Stimulated activated CD8-positive, alpha-beta memory T cell treated with anti-CD3 and anti-CD28 coated beads, Interleukin-7, amount 100 ng/mL, for 24 hours (primary cell): ENCODE data around the gene RGR.

Source experiments
- DNase-seq: peaks from one replicate; pipeline ENCODE4 v3.0.0-alpha.2; 2020; ENCODE audit warnings: low read depth

The RGR gene

DNA sequence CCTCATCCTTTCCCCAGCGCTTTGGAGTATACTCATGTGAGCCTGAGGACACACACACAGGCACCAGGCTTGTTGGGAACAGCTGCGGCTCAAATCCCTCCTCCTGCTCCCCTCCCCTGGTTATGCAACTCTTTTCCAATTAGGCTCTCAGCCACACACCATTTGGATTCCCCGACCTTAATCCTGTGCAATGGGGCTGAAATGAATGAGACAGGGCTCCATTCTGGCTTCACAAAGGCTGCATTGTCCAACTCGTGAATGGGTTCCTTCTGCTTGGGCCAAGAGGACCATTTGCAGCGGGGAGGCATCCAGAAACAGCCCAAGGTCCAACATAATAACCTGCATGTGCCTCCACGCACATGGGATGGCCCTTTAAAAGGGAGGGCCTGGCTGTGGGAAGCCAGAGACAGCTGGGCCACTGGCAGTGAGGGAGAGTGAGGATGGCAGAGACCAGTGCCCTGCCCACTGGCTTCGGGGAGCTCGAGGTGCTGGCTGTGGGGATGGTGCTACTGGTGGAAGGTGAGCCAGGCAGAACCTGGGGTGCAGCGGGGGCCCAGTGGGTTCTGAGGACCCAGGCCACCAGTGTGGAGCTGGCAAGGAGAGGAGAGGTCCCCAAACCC lies at the start of gene RGR:
TSS of gene RGR (plus strand) at position 403 of the 620 bp plus-strand sequence. CDS start at position 441, 38 bp downstream.
- DNase-seq = no peak

GRCh38 chr10:84196083-84196482 lies 48.8 kb upstream of the RGR start:
- DNase-seq = no peak

GRCh38 chr10:84196941-84197340 lies 47.9 kb upstream of the RGR start:
- DNase-seq = no peak

GRCh38 chr10:84197643-84198042 lies 47.2 kb upstream of the RGR start:
- DNase-seq = no peak

DNA sequence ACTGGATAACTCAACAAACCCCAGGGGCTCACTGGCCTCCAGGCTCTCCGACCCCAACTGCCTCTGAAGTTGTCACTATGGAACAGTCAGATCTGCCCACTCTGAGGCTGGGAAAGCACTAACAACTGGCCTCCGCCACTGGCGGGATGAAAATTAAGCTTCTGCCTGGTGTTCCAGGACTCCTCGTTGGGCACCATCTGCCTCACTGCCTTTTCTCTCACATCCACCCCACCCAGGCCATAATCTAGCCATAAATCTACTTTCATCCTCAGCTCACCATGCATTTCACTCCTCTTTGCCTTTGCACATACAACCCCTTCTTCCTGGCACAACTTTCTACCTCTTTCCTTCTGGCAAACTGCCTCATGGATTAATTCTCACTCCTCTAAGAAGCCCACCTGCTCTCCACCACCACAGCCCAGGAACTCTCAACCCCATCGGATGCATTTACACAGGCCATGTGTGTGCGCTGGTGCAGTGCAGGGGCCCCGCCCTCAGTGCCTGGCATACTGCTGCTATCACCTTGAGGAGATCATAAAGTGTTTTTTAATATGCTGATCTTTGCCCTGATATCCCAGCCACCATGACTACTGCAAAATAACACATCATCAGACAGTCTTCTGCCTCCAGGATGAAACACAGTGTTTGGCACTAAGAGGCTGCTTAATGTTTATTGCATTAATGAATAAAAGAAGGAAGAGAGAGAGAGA lies 46.5 kb upstream of the RGR start:
- no peak for DNase-seq

GRCh38 chr10:84200537-84201243 lies 44.2 kb upstream of the RGR start:
- DNase-seq = no peak

- no peak for DNase-seq
Measured at GRCh38 chr10:84201244-84201606, 43.6 kb upstream of the RGR start.

- no peak for DNase-seq
Measured at GRCh38 chr10:84201682-84202081, 43.2 kb upstream of the RGR start.

DNA sequence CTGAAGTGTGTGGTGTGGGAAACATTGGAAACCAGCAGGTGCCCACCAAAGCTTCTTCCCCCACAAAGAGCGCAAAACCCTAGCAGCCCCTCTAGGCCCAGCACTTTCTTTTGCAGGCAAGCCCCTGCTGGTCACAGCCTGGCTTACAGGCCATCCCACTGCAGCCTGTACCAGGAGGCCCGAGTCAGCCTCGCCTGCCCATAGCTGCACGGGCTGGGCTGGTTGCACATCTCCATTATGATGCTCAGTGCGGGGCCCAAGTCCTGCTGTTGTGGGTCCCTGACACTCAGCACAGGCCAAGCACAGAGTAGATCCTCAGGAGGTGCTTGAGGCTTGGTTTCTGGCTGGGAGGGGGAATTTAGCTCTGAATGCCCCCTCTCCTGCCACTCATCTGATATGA lies 42.5 kb upstream of the RGR start:
- DNase-seq = no peak

- no peak for DNase-seq
Measured at GRCh38 chr10:84204122-84204521, 40.7 kb upstream of the RGR start.

DNA sequence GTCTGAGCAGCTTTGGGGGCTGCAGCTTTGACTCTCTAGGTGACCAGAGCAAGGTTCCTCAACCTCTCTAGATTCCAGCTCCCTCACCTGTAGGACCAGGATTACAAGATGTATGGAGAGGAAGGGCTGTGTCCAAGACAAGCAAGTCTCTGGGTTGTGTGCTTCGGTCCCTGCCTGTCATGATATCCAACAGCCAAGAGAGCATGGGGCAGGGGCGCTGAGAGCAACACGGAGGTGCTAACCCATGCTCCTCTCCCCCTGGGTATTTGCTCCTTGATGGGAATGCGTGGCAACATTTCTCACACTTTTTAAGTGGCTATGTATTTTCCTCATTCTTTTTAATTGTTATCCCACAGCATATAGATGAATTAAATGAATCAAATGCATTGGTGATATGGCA lies 40.2 kb upstream of the RGR start:
- no peak for DNase-seq

DNA sequence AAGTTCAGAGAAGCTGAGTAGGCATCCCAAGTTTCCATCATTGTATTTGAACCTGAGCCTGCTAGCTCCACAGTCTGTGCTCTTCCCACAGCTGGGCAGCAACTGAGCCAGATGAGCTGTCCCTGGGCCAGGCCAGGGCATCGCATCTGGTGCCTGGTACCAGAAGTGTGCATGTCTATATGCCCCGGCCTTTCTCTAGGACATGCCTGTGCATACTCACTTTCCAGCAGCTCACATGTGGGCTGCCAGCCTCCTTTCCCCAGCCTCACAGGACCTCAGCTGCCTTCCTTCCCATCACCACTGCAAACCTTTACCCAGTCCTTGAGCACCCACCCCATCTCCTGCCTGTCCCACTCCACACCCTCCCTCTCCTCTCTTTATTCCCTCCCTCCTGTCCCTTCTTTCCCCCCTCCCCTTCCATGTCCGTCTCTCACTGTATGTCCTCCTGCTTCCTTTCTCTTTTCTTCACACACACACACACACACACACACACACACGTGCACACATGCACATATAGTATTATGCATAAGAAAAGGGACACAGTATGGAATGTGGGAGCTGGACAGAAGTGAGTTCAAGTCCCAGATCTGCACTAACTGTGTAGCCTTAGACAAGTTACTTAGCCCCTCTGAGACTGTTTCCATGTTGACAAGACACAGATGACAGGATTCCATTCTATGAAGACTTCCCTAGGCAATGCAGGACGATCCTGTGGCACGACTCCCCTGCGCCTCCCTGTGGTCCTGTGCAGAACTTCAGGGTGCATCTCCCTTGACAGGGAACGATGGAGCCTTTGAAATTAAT lies 39.6 kb upstream of the RGR start:
- DNase-seq = peak; percentile 27

GRCh38 chr10:84205853-84206525 lies 38.9 kb upstream of the RGR start:
- DNase-seq = no peak

GRCh38 chr10:84208023-84208422 lies 36.8 kb upstream of the RGR start:
- no peak for DNase-seq

- no peak for DNase-seq
Measured at GRCh38 chr10:84211566-84211965, 33.3 kb upstream of the RGR start.

GRCh38 chr10:84212014-84212413 lies 32.8 kb upstream of the RGR start:
- DNase-seq = no peak

- no peak for DNase-seq
Measured at GRCh38 chr10:84213076-84213475, 31.8 kb upstream of the RGR start.

- DNase-seq = no peak
Measured at GRCh38 chr10:84214046-84214572, 30.7 kb upstream of the RGR start.

DNA sequence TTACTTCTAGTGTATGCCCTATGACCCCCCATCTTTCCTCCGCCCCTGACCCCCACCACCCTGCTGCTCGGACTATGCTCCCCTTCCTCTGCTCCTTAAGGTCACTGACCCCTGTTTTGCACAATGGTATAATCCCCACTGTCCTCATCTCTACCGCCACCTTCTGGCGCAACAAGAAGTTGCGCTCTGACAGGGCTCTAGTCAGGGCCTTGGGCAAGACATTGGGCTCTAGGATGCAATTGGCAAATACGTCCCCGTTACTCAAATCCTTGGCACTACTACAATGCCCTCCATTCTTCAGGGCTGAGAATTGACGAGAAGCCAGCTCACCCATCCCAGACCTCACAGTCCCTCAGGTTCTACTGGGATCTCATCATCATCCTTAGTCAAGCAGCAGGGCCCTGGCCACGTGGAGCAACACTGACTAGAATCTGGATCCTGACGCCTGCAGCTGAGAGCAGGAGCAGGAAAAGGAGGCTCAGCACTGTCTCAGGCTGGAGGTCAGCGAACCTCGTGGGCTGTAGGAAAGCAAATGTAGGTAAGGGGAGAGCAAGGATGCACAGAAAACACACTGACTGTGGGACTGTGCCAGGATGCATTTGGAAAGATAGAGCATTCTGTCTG lies 30.1 kb upstream of the RGR start:
- DNase-seq = no peak

DNA sequence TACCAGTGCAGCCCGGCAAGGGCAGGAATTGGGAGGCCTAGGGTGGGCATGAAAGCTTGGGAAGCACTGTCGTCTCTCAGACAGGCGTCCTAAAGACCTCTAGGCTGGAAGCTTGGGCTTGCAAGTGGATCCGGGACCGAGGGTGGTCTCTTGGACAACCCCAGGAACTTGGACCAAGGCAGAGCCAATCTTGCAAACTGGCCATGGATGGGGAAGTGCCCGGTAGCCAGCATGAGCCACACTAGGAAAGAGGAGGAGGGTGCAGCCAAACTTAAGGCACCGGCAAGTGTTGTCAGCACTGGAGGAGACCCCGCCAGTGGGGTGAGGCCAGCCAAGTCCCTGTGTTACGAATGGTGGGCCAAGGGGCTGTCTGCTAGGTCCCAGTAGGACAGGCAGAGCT lies 28.0 kb upstream of the RGR start:
- no peak for DNase-seq

GRCh38 chr10:84217746-84218145 lies 27.1 kb upstream of the RGR start:
- no peak for DNase-seq
